T-helper 1 cell treated with Interleukin-12 subunit alpha and Interleukin-12 subunit beta and Interleukin-4 antibody, amounts not matched to agents 30 μg/mL and 1 μg/mL, for 36 hours (primary cell): ENCODE measurements around the gene JUND.

Source experiments
- H3K27ac Mint-ChIP-seq: one replicate; pipeline ENCODE4 v1.8.0; 2021; ENCODE audit warnings: mild to moderate bottlenecking, mixed read lengths
- H3K27me3 Mint-ChIP-seq: one replicate; pipeline ENCODE4 v1.8.0; 2021; ENCODE audit warnings: low read depth, mixed read lengths
- H3K36me3 Mint-ChIP-seq: one replicate; pipeline ENCODE4 v1.8.0; 2021; ENCODE audit warnings: low read depth, mixed read lengths
- H3K4me1 Mint-ChIP-seq: one replicate; pipeline ENCODE4 v1.8.0; 2021; ENCODE audit warnings: low read depth, mixed read lengths
- H3K4me3 Mint-ChIP-seq: one replicate; pipeline ENCODE4 v1.8.0; 2021; ENCODE audit warnings: mild to moderate bottlenecking, moderate library complexity, mixed read lengths
- H3K9me3 Mint-ChIP-seq: one replicate; pipeline ENCODE4 v1.8.0; 2021; ENCODE audit warnings: mixed read lengths

Gene JUND

GRCh38 chr19:18259893-18260292 is 21.5 kb downstream of the JUND start:
- H3K36me3 Mint-ChIP-seq: no peaks in the 10 kb centered on the region
- no peaks in the 10 kb centered on the region for H3K4me1 Mint-ChIP-seq
- H3K27me3 Mint-ChIP-seq: peaks cover 4% of the 10 kb centered on the region
- no peak overlapping the region for H3K27ac Mint-ChIP-seq
- H3K4me3 Mint-ChIP-seq: no peak overlapping the region
- no peaks in the 10 kb centered on the region for H3K9me3 Mint-ChIP-seq

GRCh38 chr19:18257503-18258470 is 23.6 kb downstream of the JUND start:
- no peaks in the 10 kb centered on the region for H3K9me3 Mint-ChIP-seq
- peaks cover 14% of the 10 kb centered on the region for H3K27me3 Mint-ChIP-seq
- no peaks in the 10 kb centered on the region for H3K36me3 Mint-ChIP-seq
- no peaks in the 10 kb centered on the region for H3K4me1 Mint-ChIP-seq
- H3K4me3 Mint-ChIP-seq: no peak overlapping the region
- no peak overlapping the region for H3K27ac Mint-ChIP-seq

GRCh38 chr19:18254546-18255503 is 26.6 kb downstream of the JUND start:
- no peak overlapping the region for H3K4me3 Mint-ChIP-seq
- no peaks in the 10 kb centered on the region for H3K36me3 Mint-ChIP-seq
- H3K27me3 Mint-ChIP-seq: peaks cover 25% of the 10 kb centered on the region
- H3K27ac Mint-ChIP-seq: no peak overlapping the region
- H3K4me1 Mint-ChIP-seq: peaks cover 2% of the 10 kb centered on the region
- no peaks in the 10 kb centered on the region for H3K9me3 Mint-ChIP-seq

GRCh38 chr19:18253716-18254115 is 27.7 kb downstream of the JUND start:
- Mint-ChIP-seq H3K4me1 (peaks cover 2% of the 10 kb centered on the region), H3K27ac (no peak overlapping the region), H3K4me3 (no peak overlapping the region), H3K9me3 (no peaks in the 10 kb centered on the region), H3K36me3 (no peaks in the 10 kb centered on the region), H3K27me3 (peaks cover 25% of the 10 kb centered on the region)

GRCh38 chr19:18253130-18253529 is 28.3 kb downstream of the JUND start:
- no peak overlapping the region for H3K4me3 Mint-ChIP-seq
- H3K27ac Mint-ChIP-seq: no peak overlapping the region
- no peaks in the 10 kb centered on the region for H3K9me3 Mint-ChIP-seq
- no peaks in the 10 kb centered on the region for H3K36me3 Mint-ChIP-seq
- peaks cover 25% of the 10 kb centered on the region for H3K27me3 Mint-ChIP-seq
- H3K4me1 Mint-ChIP-seq: peaks cover 2% of the 10 kb centered on the region

- Mint-ChIP-seq H3K36me3 (no peaks in the 10 kb centered on the region), H3K27ac (no peak overlapping the region), H3K4me1 (peaks cover 2% of the 10 kb centered on the region), H3K9me3 (no peaks in the 10 kb centered on the region), H3K4me3 (no peak overlapping the region), H3K27me3 (peaks cover 25% of the 10 kb centered on the region)
Observed at GRCh38 chr19:18252370-18252717, 29.1 kb downstream of the JUND start.

GRCh38 chr19:18251587-18252369 is 29.6 kb downstream of the JUND start:
- Mint-ChIP-seq H3K27ac (no peak overlapping the region), H3K27me3 (peaks cover 25% of the 10 kb centered on the region), H3K36me3 (no peaks in the 10 kb centered on the region), H3K4me3 (no peak overlapping the region), H3K4me1 (peaks cover 2% of the 10 kb centered on the region), H3K9me3 (no peaks in the 10 kb centered on the region)

GRCh38 chr19:18249834-18250233 is 31.6 kb downstream of the JUND start:
- Mint-ChIP-seq H3K4me3 (no peak overlapping the region), H3K9me3 (no peaks in the 10 kb centered on the region), H3K36me3 (no peaks in the 10 kb centered on the region), H3K27ac (no peak overlapping the region), H3K4me1 (peaks cover 2% of the 10 kb centered on the region), H3K27me3 (peaks cover 21% of the 10 kb centered on the region)

GRCh38 chr19:18245297-18245696 is 36.1 kb downstream of the JUND start:
- no peak overlapping the region for H3K4me3 Mint-ChIP-seq
- no peaks in the 10 kb centered on the region for H3K9me3 Mint-ChIP-seq
- no peaks in the 10 kb centered on the region for H3K36me3 Mint-ChIP-seq
- no peak overlapping the region for H3K27ac Mint-ChIP-seq
- H3K27me3 Mint-ChIP-seq: peaks cover under 1% of the 10 kb centered on the region
- H3K4me1 Mint-ChIP-seq: no peaks in the 10 kb centered on the region

- Mint-ChIP-seq H3K4me3 (no peak overlapping the region), H3K27me3 (peaks cover 9% of the 10 kb centered on the region), H3K27ac (no peak overlapping the region), H3K4me1 (no peaks in the 10 kb centered on the region), H3K36me3 (no peaks in the 10 kb centered on the region), H3K9me3 (no peaks in the 10 kb centered on the region)
Observed at GRCh38 chr19:18239303-18239702, 42.1 kb downstream of the JUND start.

GRCh38 chr19:18234194-18234593 is 47.2 kb downstream of the JUND start:
- Mint-ChIP-seq H3K4me3 (no peak overlapping the region), H3K36me3 (no peaks in the 10 kb centered on the region), H3K27ac (no peak overlapping the region), H3K9me3 (peaks cover 6% of the 10 kb centered on the region), H3K27me3 (peaks cover 38% of the 10 kb centered on the region), H3K4me1 (no peaks in the 10 kb centered on the region)

- H3K27me3 Mint-ChIP-seq: peaks cover 38% of the 10 kb centered on the region
- H3K36me3 Mint-ChIP-seq: no peaks in the 10 kb centered on the region
- peaks cover 6% of the 10 kb centered on the region for H3K9me3 Mint-ChIP-seq
- no peak overlapping the region for H3K4me3 Mint-ChIP-seq
- no peaks in the 10 kb centered on the region for H3K4me1 Mint-ChIP-seq
- no peak overlapping the region for H3K27ac Mint-ChIP-seq
Observed at GRCh38 chr19:18233224-18233825, 48.1 kb downstream of the JUND start.

- Mint-ChIP-seq H3K9me3 (peaks cover 6% of the 10 kb centered on the region), H3K4me1 (no peaks in the 10 kb centered on the region), H3K36me3 (no peaks in the 10 kb centered on the region), H3K27ac (no peak overlapping the region), H3K4me3 (no peak overlapping the region), H3K27me3 (peaks cover 42% of the 10 kb centered on the region)
Observed at GRCh38 chr19:18232540-18233223, 48.7 kb downstream of the JUND start.
